Measurements from ENCODE around the gene ZNF821. TPM values are rescaled to one million over a fixed set of nuclear protein-coding genes. Genes with fewer than 3 reads are reported as not detected.

ZNF821 gene
- total RNA-seq, 1 experiment from 2014 or later = 6.4 TPM

- Histone ChIP-seq H3K27ac (ENCODE audit: low read length) (no peak overlapping the region), H3K27me3 (ENCODE audit: control insufficient read depth, insufficient read depth, low read length) (no peaks in the 10 kb centered on the region), H3K4me1 (ENCODE audit: control insufficient read depth, insufficient read depth, low read length) (no peaks in the 10 kb centered on the region), H3K9me3 (ENCODE audit: control insufficient read depth, insufficient read depth, low read depth, low read length) (no peaks in the 10 kb centered on the region), H3K36me3 (ENCODE audit: control insufficient read depth, insufficient read depth, low read length) (no peaks in the 10 kb centered on the region), H3K4me3 (ENCODE audit: low read depth in 2 of 2, low read length in 2 of 2) (no peak overlapping the region)
- TF ChIP-seq REST (IDR thresholded peaks at IDR 0.05; ENCODE audit: insufficient read depth in 1 of 2, low read depth in 2 of 2, low read length in 1 of 2) (no peak), SIN3A (IDR thresholded peaks at IDR 0.05; ENCODE audit: borderline replicate concordance, insufficient read depth, low read depth, low read length) (no peak), POLR2AphosphoS5 (IDR thresholded peaks at IDR 0.05; ENCODE audit: low read depth, low read length) (no peak), CTCF (IDR thresholded peaks at IDR 0.05) (no peak), TCF7L2 (IDR thresholded peaks at IDR 0.05; ENCODE audit: low read depth, low read length) (no peak)
- intact Hi-C loops (cut with micrococcal nuclease; ENCODE audit: unreplicated experiment) (no loop called here), in situ Hi-C loops (cut with HindIII; ENCODE audit: low pct_unique_long_range_greater_than_20kb, low sequenced_read_pairs) (no loop called here)
- ChIA-PET POLR2A (no interaction called here), CTCF (no interaction called here)
- BruUV-seq (replicated peaks) = no TSS peak
- DNase-seq (ENCODE audit: low read depth, low spot score) = no peak
- ATAC-seq = no peak
Observed at GRCh38 chr16:71865173-71865863, 18.7 kb downstream of the ZNF821 start.

GRCh38 chr16:71863995-71864394 lies 20.0 kb downstream of the ZNF821 start:
- ChIA-PET CTCF (interaction anchor here (0.6 kb wide), 1 partner anchor 18 kb away, joined by 10 read pairs; no protein-coding TSS in a partner anchor), POLR2A (no interaction called here)
- DNase-seq (ENCODE audit: low read depth, low spot score) (no peak), ATAC-seq (no peak)
- in situ Hi-C loops (cut with HindIII; ENCODE audit: low pct_unique_long_range_greater_than_20kb, low sequenced_read_pairs) = no loop called here
- H3K4me3 ChIP-seq (ENCODE audit: low read depth in 2 of 2, low read length in 2 of 2) = no peak overlapping the region
- no peaks in the 10 kb centered on the region for H3K27me3 ChIP-seq (ENCODE audit: control insufficient read depth, insufficient read depth, low read length)
- TF ChIP-seq POLR2AphosphoS5 (IDR thresholded peaks at IDR 0.05; ENCODE audit: low read depth, low read length) (no peak), TCF7L2 (IDR thresholded peaks at IDR 0.05; ENCODE audit: low read depth, low read length) (no peak), REST (IDR thresholded peaks at IDR 0.05; ENCODE audit: insufficient read depth in 1 of 2, low read depth in 2 of 2, low read length in 1 of 2) (no peak), SIN3A (IDR thresholded peaks at IDR 0.05; ENCODE audit: borderline replicate concordance, insufficient read depth, low read depth, low read length) (no peak), CTCF (IDR thresholded peaks at IDR 0.05) (no peak)
- H3K4me1 ChIP-seq (ENCODE audit: control insufficient read depth, insufficient read depth, low read length) = no peaks in the 10 kb centered on the region
- no TSS peak for BruUV-seq (replicated peaks)
- H3K36me3 ChIP-seq (ENCODE audit: control insufficient read depth, insufficient read depth, low read length) = no peaks in the 10 kb centered on the region
- intact Hi-C loops (cut with micrococcal nuclease; ENCODE audit: unreplicated experiment) = no loop called here
- H3K27ac ChIP-seq (ENCODE audit: low read length) = no peak overlapping the region
- H3K9me3 ChIP-seq (ENCODE audit: control insufficient read depth, insufficient read depth, low read depth, low read length) = no peaks in the 10 kb centered on the region
